Gastrocnemius medialis (tissue), 4 donors: Measurements from ENCODE around the gene DZIP3. TPM values are rescaled to one million over a fixed set of nuclear protein-coding genes. Genes with fewer than 3 reads are reported as not detected.

ENCODE experiments used
- ATAC-seq, 2 donors: fragments of 150-250 bp; one replicate each; pipeline ENCODE4 v1.9.1; 2016
- DNase-seq, 2 donors: peaks; one replicate each; pipeline ENCODE4 v3.0.0-alpha.2; 2019
- H3K27ac ChIP-seq, 4 donors: fragments of 200-600 bp; sonication (generic); 1 replicate in 1 of 4; 2 replicates in 3 of 4; pipeline ENCODE4 v1.5.1; 2016 to 2018; ENCODE audit warnings: mild to moderate bottlenecking in 2 of 4, moderate library complexity in 1 of 4
- H3K27me3 ChIP-seq, 3 donors: fragments of 200-600 bp; sonication (generic) in 2 of 3; 1 replicate in 1 of 3; 2 replicates in 2 of 3; pipeline versions ENCODE4 v1.5.1 to v1.6.0; 2016 to 2019; ENCODE audit warnings: mild to moderate bottlenecking in 1 of 3, moderate library complexity in 1 of 3
- H3K36me3 ChIP-seq, 2 donors: fragments of 200-600 bp; sonication (generic) in 1 of 2; one replicate each; pipeline ENCODE4 v1.5.1; 2017 to 2018
- H3K4me1 ChIP-seq, 2 donors: fragments of 200-600 bp; sonication (generic) in 1 of 2; one replicate each; pipeline ENCODE4 v1.5.1; 2016 to 2017; ENCODE audit warnings: mild to moderate bottlenecking in 2 of 2
- H3K4me3 ChIP-seq, 4 donors: fragments of 200-600 bp; sonication (generic) in 3 of 4; 1 replicate in 1 of 4; 2 replicates in 3 of 4; pipeline ENCODE4 v1.5.1; 2016 to 2019; ENCODE audit warnings: mild to moderate bottlenecking in 2 of 4
- H3K9me3 ChIP-seq, 3 donors: fragments of 200-600 bp; sonication (generic) in 2 of 3; 1 replicate in 1 of 3; 2 replicates in 2 of 3; pipeline ENCODE4 v1.5.1; 2016 to 2019
- POLR2A ChIP-seq, 2 donors: fragments of 450-650 bp; IDR thresholded peaks; one replicate each; pipeline ENCODE4 v1.6.1; 2017; ENCODE audit warnings: antibody characterized with exemption in 2 of 2, mild to moderate bottlenecking in 2 of 2, moderate library complexity in 2 of 2
- in situ Hi-C, 4 donors: fragments of 200-750 bp; cut with MboI; loops; one replicate each; pipeline versions ENCODE4 v1.15.0 to v1.8.0; 2017; ENCODE audit warnings: low sequenced_read_pairs in 4 of 4
- intact Hi-C: fragments of 100-400 bp; cut with DNase I; formaldehyde crosslinking; loops from one replicate; pipeline ENCODE4 v1.15.1; 2023; ENCODE audit warnings: low total_unique reads
- total RNA-seq, 4 donors: library from RNA; depleted of rRNA; stranded (reverse); fragments of >200 nt; gene quantifications; one replicate each; pipeline versions ENCODE4 v1.1.0 to v1.2.3, GENCODE V29; 2016
- TF ChIP-seq, protein P1 (sequence below), 5 experiments: fragments of 450-650 bp in 3 of 5; fragments of 200-600 bp in 2 of 5; sonication (generic) in 2 of 5; IDR thresholded peaks in 4 of 5; conservative IDR thresholded peaks in 1 of 5; 1 replicate in 4 of 5; 2 replicates in 1 of 5; pipeline ENCODE4 v1.5.1; 2016 to 2019; ENCODE audit warnings: antibody characterized with exemption in 5 of 5, mild to moderate bottlenecking in 3 of 5, moderate library complexity in 3 of 5

Gene DZIP3
- total RNA-seq, 4 donors from 2014 or later = 3.4 to 7.8 (median 5.7) TPM

DNA sequence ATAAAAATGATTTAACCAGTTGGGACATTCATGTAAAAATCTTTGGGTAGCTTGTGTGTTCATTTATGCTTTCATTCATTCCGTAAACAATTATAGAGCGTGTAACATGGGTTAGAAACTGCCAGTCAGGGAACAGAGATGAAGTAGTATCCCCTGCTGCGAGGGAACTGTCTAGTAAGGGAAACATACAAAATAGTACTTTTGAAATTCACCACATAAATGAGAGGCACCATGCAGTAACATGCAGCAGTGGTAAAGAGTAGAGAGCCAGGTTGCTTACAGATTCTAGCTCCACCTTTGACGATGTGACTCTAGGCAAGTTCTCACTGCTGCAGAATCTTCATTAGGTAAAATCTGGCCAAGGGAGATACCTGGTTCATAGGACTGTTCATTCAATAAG, 938 bp downstream of the DZIP3 start:
- TF ChIP-seq, protein P1, sequence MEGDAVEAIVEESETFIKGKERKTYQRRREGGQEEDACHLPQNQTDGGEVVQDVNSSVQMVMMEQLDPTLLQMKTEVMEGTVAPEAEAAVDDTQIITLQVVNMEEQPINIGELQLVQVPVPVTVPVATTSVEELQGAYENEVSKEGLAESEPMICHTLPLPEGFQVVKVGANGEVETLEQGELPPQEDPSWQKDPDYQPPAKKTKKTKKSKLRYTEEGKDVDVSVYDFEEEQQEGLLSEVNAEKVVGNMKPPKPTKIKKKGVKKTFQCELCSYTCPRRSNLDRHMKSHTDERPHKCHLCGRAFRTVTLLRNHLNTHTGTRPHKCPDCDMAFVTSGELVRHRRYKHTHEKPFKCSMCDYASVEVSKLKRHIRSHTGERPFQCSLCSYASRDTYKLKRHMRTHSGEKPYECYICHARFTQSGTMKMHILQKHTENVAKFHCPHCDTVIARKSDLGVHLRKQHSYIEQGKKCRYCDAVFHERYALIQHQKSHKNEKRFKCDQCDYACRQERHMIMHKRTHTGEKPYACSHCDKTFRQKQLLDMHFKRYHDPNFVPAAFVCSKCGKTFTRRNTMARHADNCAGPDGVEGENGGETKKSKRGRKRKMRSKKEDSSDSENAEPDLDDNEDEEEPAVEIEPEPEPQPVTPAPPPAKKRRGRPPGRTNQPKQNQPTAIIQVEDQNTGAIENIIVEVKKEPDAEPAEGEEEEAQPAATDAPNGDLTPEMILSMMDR (IDR thresholded peaks at IDR 0.05 in 4 of 5, conservative IDR thresholded peaks at IDR 0.05 in 1 of 5) = no peak
- TF ChIP-seq POLR2A (IDR thresholded peaks at IDR 0.05) = no peak
- peaks cover 14 to 18% of the 10 kb centered on the region in 2 donors for H3K4me1 ChIP-seq
- ATAC-seq (no peak), DNase-seq (no peak)
- H3K4me3 ChIP-seq = peak overlapping the region; percentile 76 to 89 (median 84)
- intact Hi-C loops (no loop called here), in situ Hi-C loops (no loop called here)
- peak overlapping the region in 2 of 4 donors; percentile 88 to 90 for H3K27ac ChIP-seq
- H3K36me3 ChIP-seq = no peaks in the 10 kb centered on the region
- H3K27me3 ChIP-seq = no peaks in the 10 kb centered on the region
- H3K9me3 ChIP-seq = no peaks in the 10 kb centered on the region

DNA sequence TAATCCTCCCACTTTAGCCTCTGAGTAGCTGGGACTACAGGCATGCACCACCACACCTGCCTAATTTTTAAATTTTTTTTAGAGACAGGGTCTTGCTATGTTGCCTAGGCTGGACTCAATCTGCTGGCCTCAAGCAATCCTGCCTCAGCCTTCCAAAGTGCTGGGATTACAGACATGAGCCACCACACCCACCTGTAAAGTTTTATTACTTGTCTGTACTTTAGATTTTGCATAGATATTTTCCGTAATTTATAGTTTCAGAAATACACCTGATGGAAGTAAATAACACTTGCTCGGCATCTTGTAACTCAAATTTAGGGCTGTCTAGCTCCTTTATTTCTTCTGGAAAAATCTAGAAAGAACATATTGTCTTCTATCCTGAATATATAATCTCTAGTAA, 5.8 kb downstream of the DZIP3 start:
- in situ Hi-C loops = no loop called here

DNA sequence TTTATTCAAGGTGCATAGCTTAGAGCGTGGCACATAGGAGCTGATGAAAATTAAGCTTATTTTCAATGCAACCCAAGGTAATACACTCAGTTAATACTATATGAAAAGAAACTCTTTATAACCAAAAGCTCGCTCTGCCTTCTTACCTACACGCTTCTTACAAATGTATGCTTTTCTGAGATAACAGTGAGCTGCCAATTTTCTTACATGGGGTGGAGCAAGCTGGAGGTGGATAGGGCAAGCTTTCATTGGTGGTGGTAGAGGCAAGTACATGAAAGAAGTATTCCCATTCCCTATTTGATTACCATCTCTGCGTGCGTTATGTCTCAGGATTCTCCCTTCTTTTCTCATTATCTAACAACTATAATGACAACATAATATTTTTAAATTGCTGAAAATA, 8.9 kb downstream of the DZIP3 start:
- no peak overlapping the region for H3K27ac ChIP-seq
- peaks cover 9 to 12% of the 10 kb centered on the region in 2 donors for H3K4me1 ChIP-seq
- H3K36me3 ChIP-seq = no peaks in the 10 kb centered on the region
- ATAC-seq = no peak
- in situ Hi-C loops (no loop called here), intact Hi-C loops (no loop called here)
- H3K9me3 ChIP-seq = no peaks in the 10 kb centered on the region
- H3K4me3 ChIP-seq = no peak overlapping the region
- no peak for TF ChIP-seq POLR2A (IDR thresholded peaks at IDR 0.05)
- TF ChIP-seq, protein P1 (IDR thresholded peaks at IDR 0.05 in 4 of 5, conservative IDR thresholded peaks at IDR 0.05 in 1 of 5) = no peak
- no peak for DNase-seq
- H3K27me3 ChIP-seq = no peaks in the 10 kb centered on the region

More for the DNA sequence above, 5.8 kb downstream of the DZIP3 start:
- DNase-seq = no peak
- H3K27ac ChIP-seq = no peak overlapping the region
- no peak for ATAC-seq
- TF ChIP-seq, protein P1 (IDR thresholded peaks at IDR 0.05 in 4 of 5, conservative IDR thresholded peaks at IDR 0.05 in 1 of 5) = no peak
- TF ChIP-seq POLR2A (IDR thresholded peaks at IDR 0.05) = no peak
- no peak overlapping the region for H3K4me3 ChIP-seq
- intact Hi-C loops = no loop called here
- no peaks in the 10 kb centered on the region for H3K9me3 ChIP-seq
- no peaks in the 10 kb centered on the region for H3K36me3 ChIP-seq
- H3K27me3 ChIP-seq = no peaks in the 10 kb centered on the region
- peaks cover 7% of the 10 kb centered on the region in 2 donors for H3K4me1 ChIP-seq

DNA sequence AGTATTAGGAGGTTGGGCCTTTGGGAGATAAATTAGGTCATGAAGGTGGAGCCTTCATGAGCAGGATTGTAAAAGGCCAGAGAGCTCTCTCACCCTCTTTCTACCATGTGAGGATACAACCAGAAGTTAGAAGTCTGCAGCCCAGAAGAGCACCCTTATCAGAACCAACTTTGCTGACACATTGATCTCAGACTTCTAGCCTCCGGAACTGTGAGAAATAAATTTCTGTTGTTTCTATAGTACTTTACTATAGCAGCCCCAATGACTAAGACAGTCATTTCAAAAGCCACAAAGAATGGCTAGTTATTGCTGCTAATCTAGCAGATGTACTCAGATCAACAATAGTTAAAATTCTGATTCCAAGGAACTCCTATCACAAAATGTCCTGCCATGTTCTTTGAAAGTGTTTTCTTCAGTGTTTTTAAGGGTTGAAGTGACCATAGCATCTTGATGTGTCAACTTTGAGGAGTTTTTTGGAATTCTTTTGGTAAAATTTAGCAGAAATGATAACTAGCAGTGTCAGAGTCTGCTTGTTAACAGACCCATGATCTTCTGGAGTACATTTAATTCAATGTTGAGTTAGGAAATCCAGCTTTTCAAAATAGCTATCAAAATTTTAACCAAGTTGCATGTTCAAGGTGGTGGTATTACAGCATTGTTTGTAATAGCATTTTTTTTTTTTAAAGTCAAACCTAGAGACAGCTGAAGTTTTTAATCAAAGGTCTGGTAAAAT, 10.3 kb downstream of the DZIP3 start:
- no peaks in the 10 kb centered on the region for H3K9me3 ChIP-seq
- no peak for ATAC-seq
- DNase-seq = no peak
- TF ChIP-seq POLR2A (IDR thresholded peaks at IDR 0.05) = no peak
- TF ChIP-seq, protein P1 (IDR thresholded peaks at IDR 0.05 in 4 of 5, conservative IDR thresholded peaks at IDR 0.05 in 1 of 5) = no peak
- no peak overlapping the region for H3K27ac ChIP-seq
- no peak overlapping the region for H3K4me3 ChIP-seq
- H3K27me3 ChIP-seq = no peaks in the 10 kb centered on the region
- peaks cover 9 to 12% of the 10 kb centered on the region in 2 donors for H3K4me1 ChIP-seq
- intact Hi-C loops (no loop called here), in situ Hi-C loops (no loop called here)
- no peaks in the 10 kb centered on the region for H3K36me3 ChIP-seq
